Stimulated activated CD4-positive, alpha-beta T cell treated with anti-CD3 and anti-CD28 coated beads, Interleukin-2, amount 100 ng/mL, for 48 hours (primary cell): ENCODE data around the gene NEURL4.
"Not testable (repeated sequence)": the region's sequence is repeated elsewhere in the genome, so short reads cannot be mapped to it uniquely, and the experiment has no call there.

Experiments used
- DNase-seq, 2 donors: peaks; one replicate each; pipeline ENCODE4 v3.0.0-alpha.2; 2020

NEURL4 gene

DNA sequence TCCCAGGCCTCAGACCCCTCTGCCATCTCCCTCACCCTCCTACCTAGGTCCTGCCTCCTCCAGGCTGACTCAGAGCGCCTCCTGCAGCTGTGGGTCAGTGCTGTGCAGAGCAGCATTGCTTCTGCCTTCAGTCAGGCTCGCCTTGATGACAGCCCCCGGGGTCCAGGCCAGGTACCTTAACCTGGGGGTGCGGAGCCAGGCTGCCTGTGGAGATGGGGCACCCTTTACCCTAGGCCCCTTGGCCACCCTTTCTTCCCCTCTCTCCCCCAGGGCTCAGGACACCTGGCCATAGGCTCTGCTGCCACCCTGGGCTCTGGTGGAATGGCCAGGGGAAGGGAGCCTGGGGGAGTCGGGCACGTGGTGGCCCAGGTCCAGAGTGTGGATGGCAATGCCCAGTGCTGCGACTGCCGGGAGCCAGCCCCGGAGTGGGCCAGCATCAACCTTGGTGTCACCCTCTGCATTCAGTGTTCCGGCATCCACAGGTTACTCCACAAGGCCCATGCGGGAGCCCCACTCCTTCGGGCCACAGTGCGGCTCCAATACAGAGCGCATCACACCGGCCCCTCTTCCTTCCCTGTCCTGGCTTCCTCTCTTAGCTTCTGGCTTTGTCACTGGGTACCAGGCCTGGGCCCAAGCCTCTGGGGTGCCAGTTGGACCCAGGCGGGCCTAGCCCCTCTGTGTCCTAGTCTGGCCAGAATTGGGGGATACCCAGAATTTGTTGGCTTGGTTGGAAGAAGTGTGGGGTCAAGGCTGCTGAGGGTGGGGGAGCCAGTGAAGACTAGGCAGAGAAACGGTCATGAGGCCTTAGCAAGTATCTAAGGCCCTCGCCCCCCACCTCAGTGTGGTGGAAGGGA, 17.9 kb upstream of the NEURL4 start:
- DNase-seq = no peak

DNA sequence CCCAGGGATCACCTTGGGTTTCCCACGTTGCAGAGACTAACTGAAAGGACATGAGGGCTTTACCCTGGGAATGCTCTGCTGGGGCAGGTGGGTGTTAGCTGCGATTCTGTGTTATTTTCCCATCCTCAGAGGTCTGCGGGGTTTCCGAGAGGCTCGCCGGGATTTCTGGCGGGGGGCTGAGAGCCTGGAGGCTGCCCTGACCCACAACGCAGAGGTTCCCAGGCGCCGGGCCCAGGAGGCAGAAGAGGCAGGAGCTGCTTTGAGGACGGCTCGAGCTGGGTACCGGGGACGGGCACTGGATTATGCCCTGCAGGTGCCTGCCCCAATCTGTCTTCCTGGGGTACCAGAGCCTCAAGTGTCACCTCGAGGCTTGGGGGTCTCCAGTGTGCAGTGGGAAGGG, 14.1 kb upstream of the NEURL4 start:
- no peak for DNase-seq

DNA sequence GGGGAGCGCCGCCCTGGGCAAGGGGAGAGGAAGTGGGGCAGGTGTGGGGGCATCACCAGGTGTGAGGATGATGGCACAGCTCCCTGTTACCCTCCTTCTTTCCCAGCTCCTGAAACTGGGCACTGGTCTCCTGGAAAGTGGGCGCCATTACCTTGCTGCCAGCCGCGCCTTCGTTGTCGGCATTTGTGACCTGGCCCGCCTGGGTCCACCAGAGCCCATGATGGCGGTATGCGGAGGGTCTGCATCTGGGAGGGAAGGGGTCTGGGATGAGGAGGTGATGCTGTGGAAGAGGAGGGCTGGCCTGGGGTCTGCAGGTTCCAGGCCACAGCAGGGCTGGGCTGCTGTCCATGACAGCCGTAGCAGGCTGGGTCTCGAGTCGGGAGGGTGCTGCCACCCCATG, 12.7 kb upstream of the NEURL4 start:
- DNase-seq = no peak

DNA sequence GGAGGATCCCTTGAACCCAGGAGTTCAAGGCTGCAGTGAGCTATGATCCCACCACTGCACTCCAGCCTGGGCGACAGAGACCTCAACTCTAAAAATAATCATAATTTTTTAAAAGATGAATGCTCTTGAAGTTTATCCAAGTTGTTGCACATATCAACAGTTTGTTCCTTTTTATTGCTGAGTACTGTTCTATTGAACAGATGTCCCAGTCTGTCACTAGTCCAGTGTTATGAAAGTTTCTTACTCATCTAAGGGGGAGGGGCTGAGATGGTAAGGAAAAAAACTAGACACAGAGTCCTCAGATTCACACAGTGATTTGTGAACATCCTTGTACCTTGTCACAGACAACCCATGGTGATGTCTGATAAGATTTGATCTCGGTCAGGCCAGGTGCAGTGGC, 11.0 kb upstream of the NEURL4 start:
- DNase-seq = no peak

DNA sequence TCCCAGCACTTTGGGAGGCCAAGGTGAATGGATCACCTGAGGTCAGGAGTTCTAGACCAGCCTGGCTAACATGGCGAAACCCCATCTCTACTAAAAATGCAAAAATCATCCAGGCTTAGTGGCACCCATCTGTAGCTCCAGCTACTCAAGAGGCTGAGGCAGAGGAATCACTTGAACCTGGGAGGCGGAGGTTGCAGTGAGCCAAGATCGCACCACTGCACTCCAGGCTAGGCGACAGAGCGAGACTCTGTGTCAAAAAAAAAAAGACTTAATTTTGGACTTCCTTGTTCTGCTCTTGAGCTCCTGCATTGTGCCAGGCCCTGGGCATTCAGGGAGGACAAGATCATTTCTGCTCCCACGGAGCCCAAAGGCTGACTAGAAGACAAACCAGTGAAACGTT, 8.5 kb upstream of the NEURL4 start:
- not testable (repeated sequence) for DNase-seq

DNA sequence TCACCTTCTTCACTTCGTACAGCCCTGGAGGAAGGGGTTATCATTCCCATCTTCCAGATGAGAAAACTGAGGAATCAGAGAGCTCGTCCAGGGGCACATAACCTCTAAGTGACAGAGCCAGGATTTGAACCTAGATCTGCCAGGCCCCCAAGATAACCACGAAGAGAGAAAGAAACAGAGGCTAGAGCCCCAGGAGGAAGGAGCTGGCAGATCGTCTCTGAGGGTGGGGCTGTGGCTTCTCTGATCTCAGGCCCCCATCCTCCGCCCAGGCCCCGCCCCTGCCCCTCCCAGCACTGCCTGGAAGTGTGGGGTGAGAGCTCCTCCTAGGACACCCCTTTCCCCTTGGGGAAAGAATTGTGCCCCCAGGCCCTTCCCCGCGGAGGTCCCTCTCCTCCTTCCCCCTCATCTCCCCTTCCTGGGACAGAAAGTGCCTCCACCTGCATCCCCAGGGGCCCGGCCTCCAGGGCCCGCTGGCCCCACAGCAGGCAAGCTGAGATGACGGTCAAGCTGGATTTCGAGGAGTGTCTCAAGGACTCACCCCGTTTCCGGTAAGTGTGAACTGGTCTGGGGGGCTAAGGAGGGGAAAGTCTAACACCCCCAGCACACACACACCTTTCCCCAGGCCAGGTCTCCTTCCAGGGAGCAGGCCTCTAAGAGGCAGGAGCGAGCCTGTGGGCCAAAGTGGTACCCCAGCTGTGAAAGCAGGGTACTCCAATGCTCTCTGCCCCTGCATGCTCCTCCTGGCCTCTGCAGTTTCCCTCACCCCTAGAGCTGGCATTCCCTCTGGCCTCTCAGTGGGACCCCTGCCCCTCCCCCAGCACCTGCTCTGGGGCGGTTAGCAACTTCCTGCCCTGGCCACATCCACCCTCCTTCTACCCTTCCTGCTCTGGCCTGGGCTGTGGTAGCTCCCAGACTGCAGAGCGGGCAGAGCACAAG, 7.4 kb upstream of the NEURL4 start, which contains the start of gene ACAP1:
Gene ACAP1 (plus strand): TSS at position 290 of the 936 bp plus-strand sequence. CDS start 206 bp downstream, at position 496.
- peak; percentile 77 to 81 for DNase-seq

DNA sequence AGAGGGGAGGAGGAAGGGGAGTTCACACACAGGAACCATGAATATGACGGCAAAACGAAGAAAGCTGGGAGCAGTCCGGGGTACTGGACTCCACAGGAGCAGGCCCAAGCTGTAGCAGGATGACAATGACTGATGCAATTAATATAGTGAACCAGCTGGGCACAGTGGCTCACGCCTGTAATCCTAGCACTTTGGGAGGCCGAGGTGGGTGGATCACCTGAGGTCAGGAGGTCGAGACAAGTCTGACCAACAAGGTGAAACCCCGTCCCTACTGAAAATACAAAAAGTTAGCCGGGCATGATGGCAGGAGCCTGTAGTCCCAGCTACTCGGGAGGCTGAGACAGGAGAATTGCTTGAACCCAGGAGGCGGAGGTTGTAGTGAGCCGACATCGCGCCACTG, 6.6 kb upstream of the NEURL4 start:
- DNase-seq = not testable (repeated sequence)

DNA sequence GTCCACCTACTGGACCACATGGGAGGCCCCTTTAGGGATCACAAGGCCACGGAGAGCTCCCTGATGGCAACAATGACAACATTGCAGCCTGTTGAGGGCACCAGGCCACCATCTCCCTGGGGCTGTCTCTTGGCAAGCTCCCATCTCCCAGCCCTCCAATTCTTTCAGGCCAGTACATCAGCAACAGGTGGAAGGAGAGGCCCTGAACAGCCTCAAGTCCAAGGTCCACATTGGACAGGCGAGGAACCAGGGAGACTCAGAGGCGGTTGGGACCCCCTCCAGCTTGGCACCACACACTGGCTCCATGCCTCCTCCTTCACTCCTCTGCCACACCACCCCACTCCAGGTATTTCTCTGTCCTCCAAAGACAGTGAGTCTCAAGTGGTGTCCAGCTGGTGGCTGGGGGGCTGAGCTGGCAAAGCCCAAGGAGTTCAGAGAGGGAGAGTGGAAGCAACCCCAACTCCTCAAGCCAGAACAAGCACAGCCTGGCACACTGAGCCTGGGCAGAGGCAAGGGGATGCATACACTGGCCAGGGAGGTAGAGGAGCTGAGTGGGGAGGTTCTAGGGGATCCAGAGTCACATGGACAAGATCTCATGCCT, 5.9 kb upstream of the NEURL4 start:
- DNase-seq = no peak

DNA sequence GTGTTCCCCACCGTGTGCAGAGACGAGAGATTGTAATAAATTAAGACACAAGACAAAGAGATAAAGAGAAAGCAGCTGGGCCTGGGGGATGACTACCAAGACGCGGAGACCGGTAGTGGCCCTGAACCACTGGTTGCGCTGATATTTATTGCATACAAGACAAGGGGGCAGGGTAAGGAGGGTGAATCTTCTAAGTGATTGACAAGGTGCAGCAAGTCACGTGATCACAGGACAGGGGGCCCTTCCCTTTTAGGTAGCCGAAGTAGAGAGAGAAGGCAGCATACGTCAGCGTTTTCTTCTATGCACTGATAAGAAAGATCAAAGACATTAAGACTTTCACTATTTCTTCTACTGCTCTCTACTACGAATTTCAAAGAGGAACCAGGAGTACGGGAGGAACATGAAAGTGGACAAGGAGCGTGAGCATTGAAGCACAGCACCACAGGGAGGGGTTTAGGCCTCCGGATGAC, 3.5 kb upstream of the NEURL4 start:
- DNase-seq = not testable (repeated sequence)

DNA sequence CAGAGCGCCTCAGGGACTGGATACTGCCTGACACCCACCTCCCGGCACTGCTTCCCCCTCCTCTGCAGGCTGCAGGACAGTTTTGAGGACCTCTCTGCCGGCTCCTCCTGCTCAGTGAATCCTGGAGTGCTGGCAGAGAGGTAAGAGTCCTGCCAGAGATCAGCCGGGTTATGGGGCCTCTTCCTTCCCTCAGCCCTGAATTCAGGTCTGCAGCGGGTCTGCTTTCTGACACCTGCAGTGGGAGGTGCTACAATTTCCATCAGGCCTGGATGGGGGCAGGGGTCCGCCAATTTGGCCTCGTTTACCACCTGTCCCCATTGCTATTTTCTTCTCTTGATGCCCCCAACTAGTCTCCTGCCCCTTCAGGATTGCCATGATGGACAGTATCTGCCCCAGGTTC, 3.0 kb upstream of the NEURL4 start:
- no peak for DNase-seq

DNA sequence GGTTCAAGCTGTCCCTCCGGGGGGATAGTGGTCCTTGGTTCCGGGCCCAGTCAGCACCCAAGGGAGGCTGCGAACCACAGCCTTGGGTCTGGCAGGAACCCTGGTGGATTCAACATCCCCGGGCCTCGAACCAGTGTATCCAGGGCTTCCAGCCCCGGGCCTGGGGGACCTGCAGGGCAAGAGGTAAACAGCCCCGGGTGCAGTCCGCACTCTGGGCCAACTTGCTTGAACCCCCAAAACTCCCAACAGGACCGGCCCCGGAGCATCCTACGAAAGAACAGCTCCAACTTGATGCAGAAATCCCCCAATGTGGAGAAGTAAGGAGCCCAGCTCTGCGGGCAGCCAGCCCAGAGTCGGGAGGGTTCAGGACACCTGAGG, 1.5 kb upstream of the NEURL4 start:
- no peak for DNase-seq

DNA sequence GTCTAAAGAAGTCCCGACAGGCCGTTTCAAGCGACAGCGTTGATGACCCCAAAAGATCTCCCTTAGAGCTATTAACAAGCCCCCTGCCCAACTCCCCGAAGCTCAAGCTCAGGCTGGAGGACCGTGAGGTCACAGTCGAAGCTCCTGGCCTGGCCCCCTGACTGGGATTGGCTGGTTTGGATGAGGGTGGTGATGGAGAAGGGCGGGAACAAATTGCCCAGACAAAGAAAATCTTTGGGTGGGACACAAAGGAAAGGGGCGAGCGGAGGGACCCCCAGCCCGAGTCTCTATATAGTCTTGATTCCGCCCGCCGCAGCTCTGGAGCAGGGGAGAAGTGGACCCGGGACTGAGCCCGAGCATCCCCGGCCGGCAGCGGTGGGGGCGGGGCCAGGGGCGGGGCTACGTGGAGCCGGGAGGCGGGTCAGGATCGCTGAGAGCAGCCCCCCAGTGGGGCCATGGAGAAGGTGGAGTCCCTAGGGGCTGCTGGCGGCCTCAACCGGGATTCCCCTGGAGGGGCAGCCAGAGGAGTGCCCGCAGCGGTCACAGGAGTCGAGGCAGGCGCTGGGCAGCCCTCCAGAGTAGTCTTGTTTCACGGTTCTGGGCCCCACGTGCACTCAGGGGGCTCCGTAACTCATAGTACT, 982 bp upstream of the NEURL4 start:
- DNase-seq = peak; percentile 68 to 80

DNA sequence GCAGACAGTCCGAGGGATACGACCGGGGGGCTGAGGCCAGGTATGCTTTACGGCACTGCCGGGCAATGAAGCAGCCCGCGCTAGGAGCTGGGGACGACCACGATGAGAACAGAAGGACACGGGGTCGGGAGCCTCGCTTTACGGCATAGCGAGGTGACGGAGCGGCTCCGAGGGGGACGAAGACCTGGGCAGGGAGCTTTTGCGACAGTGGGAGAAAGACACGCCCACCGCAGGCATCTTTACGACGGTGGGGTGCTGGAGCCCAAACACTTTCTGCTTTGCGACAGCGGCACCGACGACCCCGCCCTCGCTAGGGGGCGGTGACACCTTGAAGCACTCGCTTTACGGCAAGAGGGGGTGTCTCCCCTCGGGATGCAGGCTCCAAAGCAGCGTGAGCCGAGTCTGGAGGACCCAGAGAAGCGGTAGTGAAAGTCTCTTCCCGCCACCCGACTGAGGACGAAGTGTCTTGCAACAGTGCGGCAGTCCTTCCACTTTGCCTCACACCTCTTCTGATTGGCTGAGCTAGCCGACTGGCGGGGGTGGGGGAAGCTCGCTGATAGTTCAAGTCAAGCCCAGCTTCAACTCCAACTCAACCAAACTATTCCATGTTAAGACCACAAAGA, 350 bp upstream of the NEURL4 start:
- DNase-seq = peak; percentile 91 to 94

DNA sequence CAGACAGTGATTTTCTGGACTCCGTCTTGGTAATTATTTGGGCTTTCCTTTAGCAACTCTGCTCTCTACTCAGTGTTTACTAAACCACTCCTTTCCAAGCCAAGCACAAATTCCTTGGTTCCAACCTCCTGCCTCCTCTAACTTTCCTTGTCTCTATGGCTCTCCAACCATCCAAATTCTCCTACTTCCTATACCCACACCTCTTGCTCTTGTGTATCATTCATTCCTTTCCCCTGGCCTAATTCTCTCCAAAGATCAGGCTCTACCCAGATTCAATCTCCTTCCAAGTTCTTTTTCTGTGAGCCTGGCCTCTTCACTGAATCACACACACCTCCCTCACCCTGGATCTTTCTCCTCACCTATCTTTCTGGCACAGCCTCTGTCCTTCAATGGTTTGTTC, 1.1 kb downstream of the NEURL4 start:
- DNase-seq = no peak

DNA sequence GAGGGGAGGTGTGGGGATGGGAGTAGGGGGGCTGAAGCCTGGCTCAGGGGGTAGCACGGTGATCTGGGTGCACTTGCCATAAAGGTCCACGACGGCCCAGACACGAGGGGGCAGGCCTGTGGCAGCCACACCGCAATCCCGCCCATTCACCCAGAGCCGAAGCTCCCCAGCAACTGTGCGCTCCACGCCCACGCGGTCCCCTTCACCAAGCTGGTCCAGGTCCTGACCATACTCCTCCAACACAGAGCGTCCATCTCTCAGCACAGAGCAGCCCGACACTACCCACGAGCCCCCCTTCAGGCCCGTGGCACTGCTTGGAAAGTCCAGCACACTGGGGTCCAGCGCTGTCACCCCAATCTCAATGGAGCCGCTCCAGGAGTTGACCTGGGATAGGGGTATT, 1.6 kb downstream of the NEURL4 start:
- no peak for DNase-seq

DNA sequence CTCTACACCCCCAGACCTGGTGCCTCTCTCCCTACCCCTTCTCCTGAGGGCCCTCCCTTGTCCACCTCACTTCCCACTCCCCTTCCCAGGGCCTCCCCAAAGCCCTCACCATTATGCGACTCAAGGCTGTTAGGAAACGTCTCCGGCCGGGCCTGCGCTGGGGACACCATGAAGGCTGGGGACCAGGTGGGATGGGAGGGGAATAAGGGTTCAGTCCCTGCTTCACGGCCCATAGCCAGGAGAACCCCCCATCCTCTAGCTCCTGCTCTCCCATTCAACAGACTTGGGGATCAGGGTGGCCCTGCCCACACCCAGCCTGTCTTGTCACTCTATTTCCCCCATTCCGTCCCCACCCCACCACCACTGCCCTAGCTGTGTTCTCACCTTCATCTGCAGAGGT, 2.1 kb downstream of the NEURL4 start:
- no peak for DNase-seq

DNA sequence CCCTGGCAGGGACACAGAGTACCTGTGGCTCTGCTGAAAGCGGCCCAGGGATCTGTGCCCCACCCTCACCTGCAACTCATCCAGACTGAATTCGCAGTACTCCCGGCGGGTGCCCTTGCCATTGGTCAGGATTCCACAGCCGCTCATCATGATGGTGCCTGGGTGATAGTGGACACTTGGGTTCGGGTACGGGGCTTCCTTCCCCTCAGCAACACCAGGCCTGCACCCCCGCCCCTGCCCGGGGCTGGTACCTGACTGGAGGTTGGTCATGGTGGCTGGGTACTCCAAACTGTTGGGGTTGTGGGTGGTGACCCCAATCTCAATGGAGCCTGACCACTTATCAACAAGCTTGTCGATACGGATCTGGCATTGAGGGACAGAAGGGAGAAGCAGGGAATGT, 2.9 kb downstream of the NEURL4 start:
- DNase-seq = no peak

DNA sequence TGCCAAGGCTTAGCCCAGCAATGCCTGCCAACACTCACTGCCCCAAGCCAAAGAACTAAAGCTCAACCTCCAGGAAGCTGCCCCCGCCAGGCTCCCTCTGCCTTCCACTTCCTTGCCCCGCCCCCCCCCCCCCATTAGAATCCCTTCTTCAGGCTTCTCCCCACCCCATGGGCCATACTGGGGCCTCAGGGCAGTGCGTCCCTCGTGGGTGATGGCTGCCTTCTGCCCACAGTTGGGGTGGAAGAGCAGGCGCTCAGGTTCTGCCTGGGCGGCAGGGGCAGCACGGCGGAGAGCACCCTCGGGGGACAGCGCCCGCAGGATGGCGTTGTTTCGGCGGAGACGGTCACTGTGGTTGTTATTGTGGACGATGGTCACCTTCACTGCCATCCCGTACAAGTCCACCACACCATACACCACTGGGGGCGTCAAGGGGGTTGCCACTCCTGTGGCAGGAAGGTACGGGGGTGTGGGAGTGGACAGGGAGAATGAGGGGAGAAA, 4.1 kb downstream of the NEURL4 start:
- DNase-seq = no peak

DNA sequence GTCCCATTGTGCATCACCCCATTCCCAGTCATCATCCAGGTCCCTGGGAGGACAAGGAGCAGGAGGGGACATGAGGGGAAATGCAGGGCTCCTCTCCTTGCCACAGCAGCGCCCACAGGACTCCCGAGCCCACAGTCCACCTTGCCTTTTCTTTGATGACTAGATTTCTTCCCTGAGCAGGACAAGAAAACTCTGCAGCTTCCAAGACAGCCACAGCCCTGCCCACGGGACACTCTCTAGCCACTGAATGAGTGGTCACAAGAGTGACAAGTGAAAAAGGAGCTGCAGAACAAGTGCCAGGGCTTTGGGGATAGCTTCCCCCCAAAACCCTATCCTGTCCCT, 4.7 kb downstream of the NEURL4 start:
- no peak for DNase-seq

DNA sequence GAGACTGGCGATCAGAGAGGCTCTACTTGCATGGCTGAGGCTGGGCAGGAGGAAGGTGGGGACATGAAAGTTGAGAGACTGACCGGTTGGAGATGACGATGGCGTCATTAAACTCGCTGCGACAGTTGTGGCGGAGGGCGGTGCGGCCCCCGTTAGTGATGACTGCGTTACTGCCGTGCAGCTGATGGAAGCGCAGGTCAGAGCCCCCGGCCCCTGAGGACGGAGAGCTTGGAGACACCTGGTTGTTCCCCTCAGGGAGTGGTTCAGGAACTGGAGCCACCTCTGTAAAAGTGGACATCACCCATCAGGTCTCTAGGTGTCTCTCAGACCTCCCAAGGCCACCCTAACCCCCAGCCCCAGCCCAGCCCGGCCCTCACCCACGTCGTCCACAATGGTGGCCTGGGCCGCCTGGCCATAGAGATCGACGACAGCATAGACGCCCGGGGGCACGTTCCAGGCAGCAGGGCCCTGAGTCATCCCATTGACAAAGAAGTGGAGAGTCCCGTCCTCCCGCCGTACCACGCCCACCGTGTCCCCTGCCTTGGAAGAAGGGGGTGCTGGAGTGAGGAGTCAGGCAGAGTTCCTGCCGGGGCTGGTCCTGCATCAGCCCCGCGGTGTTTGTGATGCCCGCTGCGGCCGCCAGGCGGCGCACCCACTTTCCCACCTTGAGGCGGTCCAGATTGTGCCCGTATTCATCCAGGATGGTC, 5.3 kb downstream of the NEURL4 start:
- DNase-seq = peak; percentile 64 to 72

DNA sequence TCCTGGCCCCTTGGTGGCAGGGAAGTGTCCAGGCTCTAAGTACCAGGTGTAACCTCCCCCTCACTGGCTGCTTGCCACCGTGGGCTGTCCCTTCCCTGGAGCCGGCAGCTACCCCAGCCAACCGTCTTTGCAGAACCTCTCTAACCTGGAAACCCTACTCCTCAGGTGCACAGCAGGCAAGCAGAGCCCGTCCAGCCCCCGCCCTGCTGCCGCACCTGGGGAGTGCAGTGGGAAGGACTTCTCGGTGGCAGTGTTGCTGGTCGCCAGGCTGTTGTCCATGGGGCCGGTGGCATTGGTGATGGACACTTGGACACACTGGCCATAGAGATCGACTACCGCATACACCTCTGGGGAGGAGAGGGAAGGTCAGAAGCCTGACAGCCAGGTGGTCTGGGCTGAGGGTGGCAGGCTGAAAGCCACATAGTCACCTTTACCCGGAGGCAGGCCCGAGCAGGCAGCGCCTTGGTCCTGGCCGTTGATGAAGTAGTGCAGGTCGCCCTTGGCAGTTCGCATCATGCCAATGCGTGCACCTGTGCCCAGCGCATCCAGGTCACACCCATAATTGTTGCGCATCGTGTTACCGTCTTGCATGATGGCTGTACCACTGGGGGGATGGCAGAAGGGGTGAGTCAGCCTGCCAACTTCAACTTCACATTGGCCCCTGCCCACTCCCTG, 6.5 kb downstream of the NEURL4 start:
- no peak for DNase-seq
